ENCODE data around the gene OR6J1. TPM values are rescaled to one million over a fixed set of nuclear protein-coding genes. Genes with fewer than 3 reads are reported as not detected.
"Not testable (repeated sequence)": the region's sequence is repeated elsewhere in the genome, so short reads cannot be mapped to it uniquely, and the experiment has no call there.

OR6J1 gene
- total RNA-seq, 4 donors from 2014 or later = not detected

DNA sequence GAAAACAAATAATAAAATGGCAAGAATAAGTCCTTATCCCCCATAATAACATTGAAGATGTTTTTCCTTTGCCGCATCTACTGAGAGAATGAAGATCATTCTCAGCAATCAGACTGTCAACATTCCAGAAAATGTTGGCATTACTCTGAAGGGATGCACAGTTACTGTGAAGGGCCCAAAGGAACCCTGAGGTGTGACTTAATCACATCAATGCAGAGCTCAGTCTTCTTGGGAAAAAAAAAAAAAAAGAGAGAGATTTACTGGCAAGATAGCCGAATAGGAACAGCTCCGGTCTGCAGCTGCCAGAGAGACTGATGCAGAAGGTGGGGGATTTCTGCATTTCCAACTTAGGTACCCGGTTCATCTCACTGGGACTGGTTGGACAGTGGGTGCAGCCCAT lies 41.3 kb upstream of the OR6J1 start:
- no peaks in the 10 kb centered on the region for H3K4me1 ChIP-seq
- no peak for DNase-seq (ENCODE audit: low spot score in 2 of 2)
- 43 to 58% methylated on average over 4 of the region's 4 CpGs for WGBS, 2 donors

DNA sequence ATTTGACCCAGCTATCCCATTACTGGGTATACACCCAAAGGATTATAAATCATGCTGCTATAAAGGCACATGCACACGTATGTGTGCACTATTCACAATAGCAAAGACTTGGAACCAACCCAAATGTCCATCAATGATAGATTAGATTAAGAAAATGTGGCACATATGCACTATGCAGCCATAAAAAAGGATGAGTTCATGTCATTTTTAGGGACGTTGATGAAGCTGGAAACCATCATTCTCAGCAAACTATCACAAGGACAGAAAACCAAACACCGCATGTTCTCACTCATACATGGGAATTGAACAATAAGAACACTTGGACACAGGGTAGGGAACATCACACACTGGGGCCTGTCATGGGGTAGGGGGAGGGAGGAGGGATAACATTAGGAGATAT lies 39.3 kb upstream of the OR6J1 start:
- not testable (repeated sequence) for H3K9me3 ChIP-seq; H3K36me3 ChIP-seq; DNase-seq (ENCODE audit: low spot score in 2 of 2); H3K27ac ChIP-seq; H3K4me3 ChIP-seq; H3K4me1 ChIP-seq; H3K27me3 ChIP-seq
- 72 to 78% methylated on average over 3 of the region's 3 CpGs for WGBS, 2 donors

More for the DNA sequence above, 41.3 kb upstream of the OR6J1 start:
- TF ChIP-seq, protein P1, sequence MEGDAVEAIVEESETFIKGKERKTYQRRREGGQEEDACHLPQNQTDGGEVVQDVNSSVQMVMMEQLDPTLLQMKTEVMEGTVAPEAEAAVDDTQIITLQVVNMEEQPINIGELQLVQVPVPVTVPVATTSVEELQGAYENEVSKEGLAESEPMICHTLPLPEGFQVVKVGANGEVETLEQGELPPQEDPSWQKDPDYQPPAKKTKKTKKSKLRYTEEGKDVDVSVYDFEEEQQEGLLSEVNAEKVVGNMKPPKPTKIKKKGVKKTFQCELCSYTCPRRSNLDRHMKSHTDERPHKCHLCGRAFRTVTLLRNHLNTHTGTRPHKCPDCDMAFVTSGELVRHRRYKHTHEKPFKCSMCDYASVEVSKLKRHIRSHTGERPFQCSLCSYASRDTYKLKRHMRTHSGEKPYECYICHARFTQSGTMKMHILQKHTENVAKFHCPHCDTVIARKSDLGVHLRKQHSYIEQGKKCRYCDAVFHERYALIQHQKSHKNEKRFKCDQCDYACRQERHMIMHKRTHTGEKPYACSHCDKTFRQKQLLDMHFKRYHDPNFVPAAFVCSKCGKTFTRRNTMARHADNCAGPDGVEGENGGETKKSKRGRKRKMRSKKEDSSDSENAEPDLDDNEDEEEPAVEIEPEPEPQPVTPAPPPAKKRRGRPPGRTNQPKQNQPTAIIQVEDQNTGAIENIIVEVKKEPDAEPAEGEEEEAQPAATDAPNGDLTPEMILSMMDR (IDR thresholded peaks at IDR 0.05) = no peak
- TF ChIP-seq POLR2A (IDR thresholded peaks at IDR 0.05) (no peak), EP300 (IDR thresholded peaks at IDR 0.05) (no peak)
- Histone ChIP-seq H3K9me3 (peaks cover 0 to 5% (median 0%) of the 10 kb centered on the region in 4 donors), H3K27ac (no peak overlapping the region), H3K27me3 (no peaks in the 10 kb centered on the region), H3K36me3 (no peaks in the 10 kb centered on the region), H3K4me3 (no peak overlapping the region)

DNA sequence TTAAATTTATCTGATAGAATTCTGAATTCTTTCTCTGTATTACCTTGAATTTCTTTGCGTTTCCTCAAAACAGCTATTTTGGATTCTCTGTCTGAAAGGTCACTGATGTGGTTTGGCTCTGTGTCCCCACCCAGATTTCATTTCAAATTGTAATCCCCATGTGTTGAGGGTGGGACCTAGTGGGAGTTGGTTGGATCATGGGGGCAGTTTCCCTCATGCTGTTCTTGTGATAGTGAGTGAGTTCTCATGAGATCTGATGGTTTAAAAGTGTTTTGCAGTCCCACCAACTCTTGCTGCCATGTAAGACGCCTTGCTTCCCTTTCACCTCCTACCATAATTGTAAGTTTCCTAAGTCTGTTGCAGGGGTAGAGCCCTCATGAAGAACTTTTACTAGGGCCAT lies 34.1 kb upstream of the OR6J1 start:
- TF ChIP-seq POLR2A (IDR thresholded peaks at IDR 0.05) = no peak
- no peak for TF ChIP-seq EP300 (IDR thresholded peaks at IDR 0.05)
- TF ChIP-seq, protein P1 (IDR thresholded peaks at IDR 0.05) = no peak
- Histone ChIP-seq H3K9me3 (peaks cover 0 to 4% (median 1%) of the 10 kb centered on the region in 4 donors), H3K4me3 (no peak overlapping the region), H3K36me3 (no peaks in the 10 kb centered on the region), H3K27ac (no peak overlapping the region), H3K4me1 (no peaks in the 10 kb centered on the region), H3K27me3 (no peaks in the 10 kb centered on the region)
- DNase-seq (ENCODE audit: low spot score in 2 of 2) = no peak
- WGBS, 2 donors = 70 to 86% methylated on average over 2 of the region's 2 CpGs

DNA sequence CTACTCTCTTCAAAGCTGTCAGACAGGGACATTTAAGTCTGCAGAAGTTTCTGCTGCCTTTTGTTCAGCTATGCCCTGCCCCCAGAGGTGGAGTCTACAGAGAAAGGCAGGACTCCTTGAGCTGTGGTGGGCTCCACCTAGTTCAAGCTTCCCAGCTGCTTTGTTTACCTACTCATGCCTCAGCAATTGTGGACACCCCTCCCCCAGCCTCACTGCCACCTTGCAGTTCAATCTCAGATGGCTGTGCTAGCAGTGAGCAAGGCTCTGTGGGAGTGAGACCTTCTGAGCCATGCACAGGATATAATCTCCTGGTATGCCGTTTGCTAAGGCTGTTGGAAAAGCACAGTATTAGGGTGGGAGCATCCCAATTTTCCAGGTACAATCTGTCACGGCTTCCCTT lies 33.4 kb upstream of the OR6J1 start:
- not testable (repeated sequence) for H3K9me3 ChIP-seq; H3K4me1 ChIP-seq; H3K27ac ChIP-seq; H3K27me3 ChIP-seq; H3K36me3 ChIP-seq; H3K4me3 ChIP-seq; DNase-seq (ENCODE audit: low spot score in 2 of 2)
- 61 to 77% methylated on average over 2 of the region's 2 CpGs for WGBS, 2 donors

DNA sequence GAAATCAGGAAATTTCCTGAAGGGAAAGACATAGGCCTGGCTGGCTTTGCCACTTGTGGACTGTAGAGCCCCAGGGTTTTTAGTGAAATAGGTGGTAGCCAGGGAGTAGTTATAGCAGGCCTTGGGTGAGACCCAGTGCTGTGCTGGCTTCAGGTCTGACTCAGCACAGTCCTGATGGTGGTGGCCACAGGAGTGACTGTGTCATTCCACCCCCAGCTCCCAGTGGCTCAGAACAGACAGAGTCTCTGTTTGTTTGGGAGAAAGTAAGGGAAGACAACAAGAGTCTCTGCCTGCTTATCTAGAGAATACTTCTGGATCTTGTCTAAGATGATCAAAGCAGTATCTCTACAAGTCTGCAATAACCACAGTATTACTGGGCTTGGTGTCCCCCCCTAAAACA lies 27.5 kb upstream of the OR6J1 start:
- Histone ChIP-seq H3K9me3 (peaks cover 0 to 4% (median 1%) of the 10 kb centered on the region in 4 donors), H3K4me1 (no peaks in the 10 kb centered on the region), H3K36me3 (no peaks in the 10 kb centered on the region), H3K27me3 (no peaks in the 10 kb centered on the region), H3K27ac (no peak overlapping the region), H3K4me3 (no peak overlapping the region)
- TF ChIP-seq POLR2A (IDR thresholded peaks at IDR 0.05) = no peak
- TF ChIP-seq EP300 (IDR thresholded peaks at IDR 0.05) = no peak
- TF ChIP-seq, protein P1 (IDR thresholded peaks at IDR 0.05) = no peak
- no peak for DNase-seq (ENCODE audit: low spot score in 2 of 2)

DNA sequence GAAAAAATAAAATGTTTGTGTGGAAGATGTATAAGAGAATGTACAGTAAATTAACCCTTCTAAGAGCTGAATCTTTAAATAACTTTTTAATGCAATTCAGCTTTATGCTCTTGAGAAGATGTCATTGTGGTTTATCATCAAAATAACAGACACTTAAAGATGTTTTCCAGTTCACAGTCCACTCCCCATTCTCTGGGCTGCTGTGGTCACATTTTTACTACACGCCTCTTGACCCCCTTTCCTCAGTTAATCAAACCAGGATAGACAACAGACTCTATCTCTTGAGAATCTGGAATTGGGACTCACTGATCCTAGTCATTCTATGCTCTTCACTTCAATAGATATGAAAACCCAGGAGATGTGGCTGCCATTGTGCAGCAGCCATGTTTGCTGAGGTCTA lies 24.7 kb upstream of the OR6J1 start:
- Histone ChIP-seq H3K36me3 (no peaks in the 10 kb centered on the region), H3K27me3 (no peaks in the 10 kb centered on the region), H3K4me1 (no peaks in the 10 kb centered on the region), H3K4me3 (no peak overlapping the region), H3K9me3 (peaks cover 0 to 4% (median 1%) of the 10 kb centered on the region in 4 donors), H3K27ac (peak overlapping the region in 2 of 4 donors; percentile 22 to 26)
- WGBS, 2 donors = 56 to 74% methylated on average over 1 of the region's 1 CpG
- DNase-seq (ENCODE audit: low spot score in 2 of 2) = no peak
- TF ChIP-seq, protein P1 (IDR thresholded peaks at IDR 0.05) = no peak
- TF ChIP-seq POLR2A (IDR thresholded peaks at IDR 0.05) (no peak), EP300 (IDR thresholded peaks at IDR 0.05) (no peak)

Data from tibial nerve (tissue), 4 donors.